Measurements from ENCODE around the gene TDRD3.
"Not testable (repeated sequence)": the region's sequence is repeated elsewhere in the genome, so short reads cannot be mapped to it uniquely, and the experiment has no call there.

TDRD3 gene

DNA sequence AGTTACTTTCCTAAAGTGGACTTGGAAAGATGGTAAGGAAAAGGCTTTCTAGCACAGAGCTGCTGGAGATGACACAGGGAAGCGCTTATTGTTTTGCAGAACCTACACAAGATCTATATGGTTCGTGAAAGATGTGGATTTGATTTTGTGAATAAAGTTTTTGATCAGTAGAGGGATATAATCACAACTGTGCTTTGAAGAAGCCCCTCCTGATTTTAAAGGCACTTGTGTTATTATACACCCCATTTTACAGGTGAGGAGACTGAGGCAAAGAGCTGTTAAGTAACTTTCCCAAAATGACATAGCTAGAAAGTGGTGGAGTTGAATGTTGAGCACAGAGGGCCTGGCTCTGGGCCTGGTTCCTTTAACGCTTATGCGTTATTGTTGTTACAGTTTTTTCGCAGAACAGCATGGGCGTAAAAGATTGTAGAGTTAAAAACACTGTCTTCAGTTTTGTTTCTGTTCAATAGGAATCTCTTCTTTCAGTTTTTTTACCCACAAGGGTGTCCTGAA, 1.4 kb downstream of the TDRD3 start:
- DNase-seq (ENCODE audit: low read depth), result no peak

DNA sequence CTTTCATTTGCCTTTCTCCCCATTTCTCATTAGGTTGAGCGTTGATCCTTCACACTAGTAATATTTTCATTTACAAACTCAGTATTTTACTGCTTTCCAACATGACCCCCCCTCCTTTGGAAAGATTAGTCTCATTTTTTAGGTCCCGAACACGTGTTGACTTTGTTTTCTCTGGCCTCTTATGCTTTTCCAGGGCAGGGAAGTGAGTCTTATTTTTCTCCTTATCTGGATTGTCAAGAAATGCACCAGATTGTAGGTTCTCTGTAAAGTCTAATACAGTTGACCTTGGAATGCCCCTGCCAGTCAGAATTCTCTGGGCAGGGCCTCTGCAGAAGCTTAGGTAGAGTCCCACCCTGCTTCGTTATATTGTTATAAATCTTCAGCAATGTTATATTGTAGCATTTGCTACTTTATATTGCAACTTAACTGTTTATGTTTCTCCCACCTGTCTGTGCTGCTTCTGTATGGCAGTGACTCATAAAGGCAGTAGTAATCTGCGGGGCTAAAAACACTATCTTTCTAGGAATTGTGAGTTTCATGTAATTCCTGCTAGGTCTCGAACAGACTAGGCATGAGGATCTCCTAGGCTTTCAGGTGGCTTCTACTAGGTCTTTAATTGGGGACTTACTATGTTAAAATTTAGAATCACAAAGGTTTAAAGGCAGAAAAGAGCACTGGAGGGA, 2.0 kb downstream of the TDRD3 start:
- DNase-seq (ENCODE audit: low read depth), result no peak

DNA sequence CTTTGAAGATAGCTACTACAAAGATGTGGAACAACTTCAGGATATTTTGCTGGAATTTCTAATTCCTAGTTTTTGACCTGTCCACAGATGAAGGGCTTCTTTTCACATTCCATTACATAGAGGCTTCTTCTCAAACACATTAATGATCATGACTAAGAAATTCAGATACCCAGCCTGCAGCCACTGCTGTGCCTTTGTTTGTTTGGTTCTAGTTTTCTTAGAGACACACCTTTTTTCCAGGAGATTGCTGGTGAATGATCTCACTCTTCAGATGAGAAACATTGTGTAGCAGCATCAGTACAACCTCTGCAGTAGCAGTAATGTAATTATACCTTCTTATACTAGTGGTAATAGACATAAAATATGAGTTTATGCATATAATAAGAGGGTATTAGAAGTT, 5.0 kb downstream of the TDRD3 start:
- no peak for DNase-seq (ENCODE audit: low read depth)

DNA sequence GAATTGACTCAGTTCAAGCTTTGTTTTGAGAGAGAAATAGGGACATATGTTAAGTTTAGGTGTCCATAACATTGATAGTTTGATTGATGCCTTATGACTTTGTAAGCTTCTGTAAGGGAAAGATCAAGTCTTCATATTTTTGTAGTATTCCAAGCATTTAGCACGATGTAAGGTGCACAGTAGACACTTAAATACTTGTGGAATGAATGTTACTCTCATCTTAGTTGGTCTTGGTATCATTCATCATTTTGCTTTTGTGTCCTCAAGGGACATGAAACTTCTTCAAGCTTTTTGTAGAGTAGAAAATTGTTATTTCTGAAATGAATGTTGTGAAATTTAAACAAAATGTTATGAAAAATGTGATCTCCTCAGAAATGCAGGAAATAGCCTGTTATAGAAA, 10.1 kb downstream of the TDRD3 start:
- DNase-seq (ENCODE audit: low read depth), result no peak

DNA sequence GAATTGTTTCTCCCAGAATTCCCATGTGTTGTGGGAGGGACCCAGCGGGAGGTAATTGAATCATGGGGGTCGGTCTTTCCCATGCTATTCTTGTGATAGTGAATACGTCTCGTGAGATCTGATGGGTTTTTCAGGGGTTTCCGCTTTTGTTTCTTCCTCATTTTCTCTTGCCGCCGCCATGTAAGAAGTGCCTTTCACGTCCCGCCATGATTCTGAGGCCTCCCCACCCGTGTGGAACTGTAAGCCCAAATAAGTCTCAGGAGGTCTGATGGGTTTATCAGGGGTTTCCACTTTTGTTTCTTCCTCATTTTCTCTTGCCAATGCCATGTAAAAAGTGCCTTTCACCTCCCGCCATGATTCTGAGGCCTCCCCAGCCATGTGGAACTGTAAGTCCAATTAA, 10.8 kb downstream of the TDRD3 start:
- DNase-seq (ENCODE audit: low read depth), result not testable (repeated sequence)

DNA sequence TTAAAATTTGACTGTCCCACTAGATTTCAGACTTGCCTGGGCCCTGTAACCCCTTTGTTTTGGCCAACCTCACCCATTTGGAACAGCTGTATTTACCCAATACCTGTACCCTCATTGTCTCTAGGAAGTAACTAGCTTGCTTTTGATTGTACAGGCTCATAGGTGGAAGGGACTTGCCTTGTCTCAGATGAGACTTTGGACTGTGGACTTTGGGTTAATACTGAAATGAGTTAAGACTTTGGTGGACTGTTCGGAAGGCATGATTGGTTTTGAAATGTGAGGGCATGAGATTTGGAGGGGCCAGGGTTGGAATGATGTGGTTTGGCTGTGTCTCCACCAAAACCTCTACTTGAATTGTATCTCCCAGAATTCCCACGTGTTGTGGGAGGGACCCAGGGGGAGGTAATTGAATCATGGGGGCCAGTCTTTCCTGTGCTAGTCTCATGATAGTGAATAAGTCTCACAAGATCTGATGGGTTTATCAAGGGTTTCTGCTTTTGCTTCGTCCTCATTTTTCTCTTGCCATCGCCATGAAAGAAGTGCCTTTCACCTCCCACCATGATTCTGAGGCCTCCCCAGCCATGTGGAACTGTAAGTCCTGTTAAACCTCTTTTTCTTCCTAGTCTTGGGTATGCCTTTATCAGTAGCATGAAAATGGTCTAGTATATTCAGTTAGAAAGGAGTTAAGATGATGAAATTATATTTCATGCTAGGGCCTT, 12.7 kb downstream of the TDRD3 start:
- not testable (repeated sequence) for DNase-seq (ENCODE audit: low read depth)

DNA sequence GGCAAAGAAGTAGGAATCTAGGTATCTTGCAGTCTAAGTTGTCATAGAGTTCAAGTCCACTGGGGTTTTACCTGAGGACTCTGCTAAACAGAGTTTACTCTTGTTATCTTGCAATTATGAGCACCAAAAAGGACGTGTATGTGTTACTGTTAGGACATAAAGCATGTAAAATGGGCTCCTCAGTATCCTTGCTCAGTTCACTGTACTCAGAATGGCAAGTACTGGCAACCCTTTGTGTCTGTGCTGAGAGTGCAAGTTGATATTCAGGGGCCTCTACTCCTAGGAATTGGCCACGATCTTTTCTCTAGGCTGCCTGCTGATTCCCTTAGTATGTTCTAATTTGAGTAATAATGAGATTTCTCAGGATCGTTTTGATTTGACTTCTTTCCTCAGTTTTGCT, 13.3 kb downstream of the TDRD3 start:
- no peak for DNase-seq (ENCODE audit: low read depth)

DNA sequence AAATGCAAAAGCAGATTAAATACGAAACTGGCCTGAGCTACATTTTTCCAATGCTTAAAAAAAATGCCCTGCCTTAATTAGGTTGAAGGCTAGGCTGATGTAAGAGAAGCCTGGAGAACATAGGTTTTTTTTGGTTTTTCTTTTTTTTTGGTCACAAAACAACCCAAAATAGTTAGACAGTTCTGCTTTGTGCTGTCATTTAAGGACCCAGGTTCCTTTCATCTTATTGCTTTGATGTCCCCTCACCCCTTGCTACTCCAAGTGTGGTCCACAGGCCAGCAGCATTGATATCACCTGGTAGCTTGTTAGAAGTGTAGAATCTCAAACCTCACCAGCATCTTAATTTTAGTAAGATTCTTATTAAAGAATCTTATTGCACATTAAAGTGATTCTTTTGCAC, 14.4 kb downstream of the TDRD3 start:
- no peak for DNase-seq (ENCODE audit: low read depth)

DNA sequence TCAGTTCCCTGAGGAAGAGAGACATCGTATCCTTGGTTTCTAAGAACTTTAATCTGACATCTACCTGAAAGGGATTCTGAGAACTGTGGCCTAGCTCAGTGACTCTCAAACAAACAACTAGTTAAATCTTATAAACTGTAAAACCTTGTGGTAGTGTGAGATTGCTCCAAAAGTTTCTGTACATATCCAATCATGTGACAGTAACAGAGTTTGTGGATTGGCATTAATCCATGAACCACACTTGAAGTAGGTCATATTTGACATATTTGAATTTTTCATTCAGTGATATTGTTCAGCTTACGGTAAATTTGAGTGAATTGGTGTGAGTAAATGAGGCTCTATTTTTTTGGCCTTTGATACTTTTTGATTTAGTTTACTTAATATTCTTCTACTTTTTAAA, 15.0 kb downstream of the TDRD3 start:
- no peak for DNase-seq (ENCODE audit: low read depth)

DNA sequence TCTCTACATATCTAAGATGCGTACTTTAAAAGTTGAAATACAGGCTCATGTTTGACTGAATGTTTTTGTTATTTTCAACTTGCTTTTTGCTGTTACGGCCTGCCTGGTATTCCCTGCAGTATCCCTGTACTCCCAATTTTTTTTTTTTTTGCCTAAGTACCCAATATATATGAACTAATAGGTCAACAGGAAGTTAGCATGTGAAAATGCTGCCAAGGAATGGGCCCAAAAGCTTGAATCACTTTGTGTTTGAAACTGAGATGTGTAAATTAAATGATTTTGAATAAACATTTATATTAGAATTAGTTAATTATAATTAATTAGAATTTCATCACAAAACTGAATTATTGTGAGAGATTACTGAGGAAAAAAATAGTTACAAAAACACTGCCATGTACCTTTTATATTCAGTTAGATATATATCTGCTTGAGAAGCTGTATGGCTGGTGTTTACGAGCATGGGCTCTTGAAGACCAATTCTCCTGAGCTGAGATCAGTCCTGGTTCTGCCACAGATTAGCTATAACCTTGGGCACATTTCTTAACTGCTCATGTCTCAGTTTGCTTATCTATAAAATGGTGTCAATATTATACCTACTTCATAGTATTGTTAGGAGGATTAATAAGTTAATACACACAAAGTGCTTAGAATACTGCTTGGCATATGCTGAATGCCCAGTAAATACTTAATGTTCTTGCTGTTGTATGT, 16.0 kb downstream of the TDRD3 start:
- no peak for DNase-seq (ENCODE audit: low read depth)

DNA sequence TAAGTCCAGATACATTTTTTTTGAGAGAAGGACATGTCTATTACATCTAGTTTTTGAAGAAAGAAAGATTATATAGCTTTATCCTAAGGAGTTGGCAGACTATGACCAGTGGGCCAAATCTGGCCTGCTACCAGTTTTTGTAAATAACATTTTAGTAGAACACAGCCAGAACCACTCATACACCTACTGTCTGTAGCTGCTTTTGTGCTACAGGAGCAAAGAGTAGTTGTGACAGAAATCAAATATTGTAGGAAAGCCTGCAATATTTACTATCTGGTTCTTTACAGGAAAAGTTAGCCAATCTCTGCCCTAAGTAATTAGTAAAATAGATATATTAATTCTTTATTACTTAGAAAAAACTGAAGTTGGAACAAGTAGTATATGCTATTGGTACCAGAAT, 17.2 kb downstream of the TDRD3 start:
- no peak for DNase-seq (ENCODE audit: low read depth)

DNA sequence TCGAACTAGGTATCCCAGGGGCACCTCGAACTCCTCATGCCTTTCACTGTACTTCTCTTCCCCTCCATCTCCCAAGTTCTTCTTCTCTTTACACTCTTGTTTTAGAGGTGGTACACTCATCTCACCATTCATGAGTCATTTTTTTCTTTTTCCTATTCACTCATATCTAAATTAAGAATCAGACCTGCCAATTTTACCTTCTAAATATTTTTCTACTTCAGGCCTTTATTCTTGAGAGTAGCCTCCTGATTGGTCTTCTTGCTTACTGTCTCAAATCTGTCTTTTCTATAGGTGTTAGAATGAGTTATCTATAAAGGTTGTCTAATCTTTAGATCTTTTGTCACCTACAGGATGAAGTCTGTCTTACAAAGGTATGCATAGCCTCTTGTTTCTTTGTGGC, 20.7 kb downstream of the TDRD3 start:
- no peak for DNase-seq (ENCODE audit: low read depth)

DNA sequence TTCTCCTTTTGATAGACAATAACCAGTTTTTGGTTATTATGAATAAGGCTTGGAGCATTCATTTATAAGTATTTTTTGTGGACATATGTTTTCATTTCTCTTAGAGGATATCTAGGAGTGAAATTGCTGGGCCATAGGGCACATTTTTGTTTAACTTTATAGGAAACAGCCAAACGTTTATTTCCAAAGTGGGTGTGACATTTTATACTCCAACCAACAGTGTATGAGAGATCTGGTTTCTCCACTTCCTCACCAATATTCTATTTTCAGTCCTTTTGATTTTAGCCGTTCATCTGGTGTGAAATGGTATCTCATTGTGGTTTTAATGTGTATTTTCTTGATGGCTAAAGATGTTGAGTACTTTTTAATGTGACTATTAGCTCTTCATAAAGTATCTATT, 21.9 kb downstream of the TDRD3 start:
- no peak for DNase-seq (ENCODE audit: low read depth)

DNA sequence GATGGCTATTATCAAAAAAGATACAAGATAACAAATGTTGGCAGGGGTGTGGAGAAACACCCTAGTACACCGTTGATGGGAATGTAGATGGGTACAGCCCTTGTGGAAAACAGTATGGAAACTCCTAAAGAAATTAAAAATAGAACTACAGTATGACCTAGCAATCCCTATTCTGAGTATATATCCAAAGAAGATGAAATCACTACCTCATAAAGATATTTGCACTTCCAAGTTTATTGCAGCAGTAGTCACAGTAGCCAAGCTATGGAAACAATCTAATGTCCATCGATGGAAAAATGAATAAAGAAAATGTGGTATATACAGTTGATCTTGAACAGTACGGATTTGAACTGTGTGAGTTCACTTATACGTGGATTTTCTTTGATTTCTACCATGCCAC, 28.3 kb downstream of the TDRD3 start:
- DNase-seq (ENCODE audit: low read depth), result no peak

DNA sequence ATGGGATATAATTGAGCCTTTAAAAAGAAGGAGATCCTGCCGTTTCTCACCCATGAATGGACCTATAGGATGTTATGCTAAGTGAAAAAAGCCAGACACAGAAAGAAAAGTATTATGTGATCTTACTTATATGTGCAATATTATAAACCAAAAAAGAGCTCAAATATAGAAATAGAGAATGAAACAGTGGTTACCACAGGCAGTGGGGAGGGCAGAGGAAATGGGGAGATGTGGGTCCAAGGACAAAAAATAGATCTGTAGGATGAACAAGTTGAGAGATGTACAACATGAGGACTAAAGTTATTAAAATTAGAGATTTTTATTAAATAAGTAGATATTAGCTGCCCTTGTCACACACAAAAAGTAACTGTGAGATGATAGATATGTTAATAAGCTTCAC, 29.1 kb downstream of the TDRD3 start:
- DNase-seq (ENCODE audit: low read depth), result no peak

DNA sequence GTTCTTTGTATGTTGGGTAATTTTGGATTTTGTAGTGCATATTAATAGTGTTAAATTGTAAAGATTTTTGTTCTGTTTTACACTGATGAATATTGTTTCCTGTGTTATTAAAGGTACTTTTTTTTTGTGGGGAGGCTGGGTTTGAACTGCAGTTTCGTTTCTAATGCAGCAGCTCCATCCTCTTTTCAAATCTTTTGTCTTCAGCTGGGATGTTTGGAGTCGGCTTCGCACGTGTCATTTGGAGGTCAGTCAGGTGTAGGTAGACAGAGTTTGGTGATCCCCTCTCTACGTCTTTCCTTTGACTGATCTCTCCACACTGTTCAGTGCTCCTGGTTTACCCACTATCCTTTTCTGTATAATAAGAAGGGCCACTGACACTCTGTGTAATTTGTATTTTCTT, 30.3 kb downstream of the TDRD3 start:
- DNase-seq (ENCODE audit: low read depth), result no peak

DNA sequence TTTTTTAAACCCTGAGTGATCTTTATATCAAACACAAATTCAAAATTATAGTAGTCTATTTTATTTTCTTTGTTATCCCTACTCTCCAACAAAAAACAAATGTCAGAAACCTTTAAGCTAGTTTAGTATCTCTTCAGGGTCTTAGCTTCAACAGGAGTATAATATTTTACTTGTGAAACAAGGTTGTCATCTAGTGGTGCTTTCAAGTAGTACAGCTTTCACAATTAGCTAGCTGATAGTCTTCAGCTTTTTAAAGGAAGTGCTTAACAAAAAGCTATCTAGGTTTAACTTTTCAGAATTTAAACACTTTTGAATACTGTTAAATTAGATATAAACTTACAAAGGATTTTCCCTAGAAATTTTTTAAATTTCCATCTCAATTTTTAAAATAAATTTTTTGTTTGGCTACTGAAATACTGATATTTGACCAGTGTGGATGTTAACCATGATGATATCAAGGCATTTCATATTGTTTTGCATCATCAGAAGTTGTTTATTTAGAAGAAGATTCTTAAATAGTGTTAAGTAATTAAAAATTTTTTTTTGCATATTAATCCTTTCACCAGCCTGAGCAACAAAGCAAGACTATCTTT, 34.2 kb downstream of the TDRD3 start:
- DNase-seq (ENCODE audit: low read depth), result no peak

DNA sequence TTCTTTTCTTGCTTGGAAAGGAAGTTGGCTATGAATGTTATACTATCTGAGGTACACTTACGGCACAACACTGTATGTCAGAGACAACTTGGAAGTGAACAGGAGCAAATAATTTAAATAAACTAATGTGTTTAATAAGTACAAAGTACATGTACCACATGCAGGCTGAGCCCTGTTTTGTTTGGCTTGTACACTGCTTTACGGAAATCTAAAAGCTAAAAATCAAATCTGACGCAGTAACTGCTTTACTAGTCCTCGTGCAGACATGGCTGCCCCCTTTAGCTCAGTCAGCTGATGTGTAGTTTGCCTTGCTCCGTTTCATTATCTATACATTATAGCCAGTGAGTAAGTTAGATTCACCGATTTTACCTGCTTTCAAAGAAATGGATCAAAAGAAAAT, 36.5 kb downstream of the TDRD3 start:
- no peak for DNase-seq (ENCODE audit: low read depth)

DNA sequence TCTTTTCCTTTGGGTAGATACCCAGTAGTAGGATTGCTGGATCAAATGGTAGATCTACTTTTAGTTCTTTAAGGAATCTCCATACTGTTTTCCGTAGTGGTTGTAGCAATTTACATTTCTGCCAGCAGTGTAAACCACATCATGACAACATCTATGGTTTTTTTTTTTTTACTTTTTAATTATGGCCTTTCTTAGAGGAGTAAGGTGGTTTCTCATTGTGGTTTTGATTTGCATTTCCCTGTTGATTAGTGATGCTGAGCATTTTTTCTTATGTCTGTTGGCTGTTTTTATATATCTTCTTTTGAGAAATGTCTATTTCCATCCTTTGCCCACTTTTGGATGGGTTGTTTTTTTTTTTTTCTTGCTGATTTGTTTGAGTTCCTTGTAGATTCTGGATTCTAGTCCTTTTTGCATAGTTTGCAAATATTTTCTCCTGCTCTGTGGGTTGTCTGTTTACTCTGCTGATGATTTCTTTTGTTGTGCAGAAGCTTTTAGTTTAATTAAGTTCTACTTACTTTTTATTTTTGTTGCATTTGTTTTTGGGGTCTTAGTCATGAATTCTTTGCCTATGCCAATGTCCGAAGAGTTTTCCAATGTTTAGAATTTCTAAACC, 38.8 kb downstream of the TDRD3 start:
- DNase-seq (ENCODE audit: low read depth), result no peak

DNA sequence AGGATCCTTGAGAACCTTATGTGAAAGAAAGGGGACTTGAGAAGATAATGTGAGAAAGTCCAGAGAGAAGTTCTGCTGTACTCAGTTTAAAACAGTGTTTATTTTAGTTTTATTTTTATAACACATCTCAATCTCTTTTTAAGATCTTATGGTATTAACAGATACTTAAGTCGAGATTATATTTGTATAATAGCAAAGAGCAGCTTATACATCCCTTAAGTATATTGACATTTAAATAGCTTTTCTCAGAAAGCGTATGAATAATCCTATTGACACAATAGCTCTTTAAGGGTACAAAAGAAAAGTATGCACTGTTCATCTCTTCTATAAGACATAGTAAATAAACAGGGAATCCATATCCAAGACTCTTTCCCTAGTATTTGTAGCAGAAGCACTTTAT, 42.2 kb downstream of the TDRD3 start:
- DNase-seq (ENCODE audit: low read depth), result no peak

DNA sequence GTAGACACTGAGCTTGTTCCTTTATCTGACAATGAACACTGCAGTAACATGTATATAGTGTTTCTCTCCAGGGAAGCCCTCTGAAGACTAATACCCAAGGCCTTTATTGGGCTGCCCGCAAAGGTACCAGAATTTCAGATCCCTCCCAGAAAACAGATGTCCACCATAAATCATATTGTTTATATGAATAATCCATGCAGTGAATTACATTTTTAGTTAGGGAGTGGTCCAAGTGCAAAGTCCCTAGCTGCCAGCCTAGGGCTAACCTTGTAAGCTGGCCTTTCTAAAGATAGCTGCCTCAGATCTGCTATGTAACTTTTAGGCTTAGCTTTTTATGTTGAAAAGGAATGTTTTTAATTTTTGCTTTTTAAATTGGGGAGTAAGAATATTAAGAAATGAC, 44.7 kb downstream of the TDRD3 start:
- DNase-seq (ENCODE audit: low read depth), result no peak

DNA sequence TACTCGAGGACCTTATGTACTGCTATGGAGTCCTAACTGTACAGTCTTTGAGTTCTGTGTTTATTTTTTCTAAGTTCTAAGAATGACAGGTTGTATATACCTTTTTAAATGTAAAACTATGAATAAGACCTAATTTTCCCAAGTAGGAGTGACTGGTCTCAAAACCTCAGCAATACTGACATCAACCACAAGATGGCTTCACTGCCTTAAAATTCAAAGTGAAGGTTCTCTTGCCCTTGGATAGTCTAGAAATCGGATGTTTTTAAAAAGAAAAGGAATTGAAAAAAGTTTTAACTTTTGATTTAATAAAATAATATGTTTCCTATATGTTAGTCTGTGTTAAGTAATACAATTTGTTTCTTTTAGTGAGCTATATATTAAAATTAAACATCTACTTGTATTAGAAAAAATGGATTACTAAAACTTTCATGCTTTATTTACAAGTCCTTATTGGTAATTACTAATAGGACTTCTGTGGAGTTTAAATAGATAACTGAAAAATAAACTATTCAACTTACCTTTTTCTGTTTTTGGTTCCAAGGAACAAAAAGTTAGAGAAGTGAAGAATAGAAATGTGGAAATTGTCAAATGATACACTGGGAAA, 52.0 kb downstream of the TDRD3 start:
- DNase-seq (ENCODE audit: low read depth), result no peak
